ENCODE results near the gene IER5L.
"Not testable (repeated sequence)": the region's sequence is repeated elsewhere in the genome, so short reads cannot be mapped to it uniquely, and the experiment has no call there.

Gene IER5L

GRCh38 chr9:129164246-129164930, 13.7 kb downstream of the IER5L start:
- DNase-seq (ENCODE audit: insufficient read length, low spot score), result no peak
- no peak for FAIRE-seq

GRCh38 chr9:129163753-129164152, 14.3 kb downstream of the IER5L start:
- FAIRE-seq (no peak), DNase-seq (ENCODE audit: insufficient read length, low spot score) (no peak)

- not testable (repeated sequence) for FAIRE-seq; DNase-seq (ENCODE audit: insufficient read length, low spot score)
Measured at GRCh38 chr9:129163198-129163670, 14.8 kb downstream of the IER5L start.

- DNase-seq (ENCODE audit: insufficient read length, low spot score) (no peak), FAIRE-seq (no peak)
Measured at GRCh38 chr9:129162497-129163197, 15.4 kb downstream of the IER5L start.

- FAIRE-seq, result no peak
- DNase-seq (ENCODE audit: insufficient read length, low spot score), result no peak
Measured at GRCh38 chr9:129161534-129161837, 16.6 kb downstream of the IER5L start.

- FAIRE-seq (no peak), DNase-seq (ENCODE audit: insufficient read length, low spot score) (no peak)
Measured at GRCh38 chr9:129160712-129161533, 17.1 kb downstream of the IER5L start.

GRCh38 chr9:129156163-129156562, 21.9 kb downstream of the IER5L start:
- DNase-seq (ENCODE audit: insufficient read length, low spot score), result no peak
- no peak for FAIRE-seq

- FAIRE-seq (no peak), DNase-seq (ENCODE audit: insufficient read length, low spot score) (no peak)
Measured at GRCh38 chr9:129154866-129155477, 23.1 kb downstream of the IER5L start.

- no peak for DNase-seq (ENCODE audit: insufficient read length, low spot score)
- no peak for FAIRE-seq
Measured at GRCh38 chr9:129151469-129151868, 26.6 kb downstream of the IER5L start.

GRCh38 chr9:129150672-129151211, 27.3 kb downstream of the IER5L start:
- no peak for FAIRE-seq
- DNase-seq (ENCODE audit: insufficient read length, low spot score), result no peak

- FAIRE-seq, result no peak
- no peak for DNase-seq (ENCODE audit: insufficient read length, low spot score)
Measured at GRCh38 chr9:129150122-129150521, 27.9 kb downstream of the IER5L start.

- no peak for FAIRE-seq
- DNase-seq (ENCODE audit: insufficient read length, low spot score), result no peak
Measured at GRCh38 chr9:129149442-129149841, 28.6 kb downstream of the IER5L start.

GRCh38 chr9:129148463-129149204, 29.4 kb downstream of the IER5L start:
- no peak for DNase-seq (ENCODE audit: insufficient read length, low spot score)
- no peak for FAIRE-seq

GRCh38 chr9:129146441-129146941, 31.6 kb downstream of the IER5L start:
- DNase-seq (ENCODE audit: insufficient read length, low spot score) (no peak), FAIRE-seq (no peak)

GRCh38 chr9:129145841-129146292, 32.2 kb downstream of the IER5L start:
- FAIRE-seq (no peak), DNase-seq (ENCODE audit: insufficient read length, low spot score) (peak; percentile 64)

- FAIRE-seq (no peak), DNase-seq (ENCODE audit: insufficient read length, low spot score) (no peak)
Measured at GRCh38 chr9:129145316-129145715, 32.7 kb downstream of the IER5L start.

GRCh38 chr9:129143031-129143927, 34.8 kb downstream of the IER5L start:
- no peak for FAIRE-seq
- peak; percentile 76 for DNase-seq (ENCODE audit: insufficient read length, low spot score)

- no peak for FAIRE-seq
Measured at GRCh38 chr9:129142138-129142935, 35.7 kb downstream of the IER5L start.

More at GRCh38 chr9:129142138-129142935, 35.7 kb downstream of the IER5L start:
- DNase-seq (ENCODE audit: insufficient read length, low spot score), result no peak

Data from HTR-8/SVneo (cell line).